ENCODE results near the gene HAUS8. TPM values are rescaled to one million over a fixed set of nuclear protein-coding genes. Genes with fewer than 3 reads are reported as not detected.

Gene HAUS8
- total RNA-seq, 4 donors from 2014 or later, result 4.4 to 13.8 (median 10.3) TPM

DNA sequence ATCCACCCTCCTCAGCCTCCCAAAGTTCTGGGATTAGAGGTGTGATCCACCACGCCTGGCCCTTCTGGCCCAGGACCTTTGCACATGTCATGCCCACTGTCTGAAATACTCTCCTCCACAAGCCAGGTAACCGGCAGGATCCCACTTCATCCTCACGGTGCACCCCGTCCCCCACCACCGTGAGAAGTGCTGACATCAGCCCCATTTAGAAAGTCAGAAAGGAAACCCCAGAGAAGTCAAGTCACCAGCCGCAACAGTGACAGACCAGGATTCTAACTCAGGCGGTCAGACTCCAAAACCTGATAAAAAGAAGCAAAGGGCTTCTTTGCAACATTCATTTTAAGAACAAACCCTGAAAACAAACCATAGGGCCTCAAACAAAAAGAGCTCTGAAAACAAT is 52.5 kb downstream of the HAUS8 start:
- H3K27ac ChIP-seq, result no peak overlapping the region
- DNase-seq, result no peak
- in situ Hi-C loops (cut with MboI; ENCODE audit: low pct_ligation_motif_present in 1 of 4, low pct_unique_long_range_greater_than_20kb in 1 of 4, low sequenced_read_pairs in 3 of 4), result no loop called here

GRCh38 chr19:17021793-17022590 is 53.3 kb downstream of the HAUS8 start:
- Histone ChIP-seq H3K9me3 (peaks cover 0 to 4% of the 10 kb centered on the region in 2 donors), H3K4me3 (no peak overlapping the region), H3K27me3 (peaks cover 41% of the 10 kb centered on the region), H3K36me3 (no peaks in the 10 kb centered on the region), H3K27ac (no peak overlapping the region), H3K4me1 (peaks cover 0 to 11% (median 8%) of the 10 kb centered on the region in 4 donors)
- 88% methylated on average over 12 of the region's 12 CpGs; no CpG with 5 or more reads in 1 of the 2 donors for WGBS, 2 donors (ENCODE audit: low coverage in 1 of 2)
- in situ Hi-C loops (cut with MboI; ENCODE audit: low pct_ligation_motif_present in 1 of 4, low pct_unique_long_range_greater_than_20kb in 1 of 4, low sequenced_read_pairs in 3 of 4) (no loop called here), intact Hi-C loops (cut with DNase I; ENCODE audit: low total_unique reads) (no loop called here)
- TF ChIP-seq POLR2AphosphoS5 (IDR thresholded peaks at IDR 0.05), result no peak
- TF ChIP-seq CTCF (IDR thresholded peaks at IDR 0.05), result no peak
- no peak for TF ChIP-seq EP300 (IDR thresholded peaks at IDR 0.05; ENCODE audit: low read depth)
- no peak for DNase-seq

More for the DNA sequence above, 52.5 kb downstream of the HAUS8 start:
- H3K4me3 ChIP-seq, result no peak overlapping the region
- H3K4me1 ChIP-seq, result peaks cover 0 to 14% (median 8%) of the 10 kb centered on the region in 4 donors
- no peak for TF ChIP-seq CTCF (IDR thresholded peaks at IDR 0.05)
- TF ChIP-seq POLR2A (IDR thresholded peaks at IDR 0.05), result no peak
- intact Hi-C loops (cut with DNase I; ENCODE audit: low total_unique reads), result no loop called here
- H3K9me3 ChIP-seq, result peaks cover 0 to 4% of the 10 kb centered on the region in 2 donors
- no peaks in the 10 kb centered on the region for H3K36me3 ChIP-seq
- H3K27me3 ChIP-seq, result peaks cover 49% of the 10 kb centered on the region
- WGBS, 2 donors (ENCODE audit: low coverage in 1 of 2), result 82% methylated on average over 7 of the region's 7 CpGs; no CpG with 5 or more reads in 1 of the 2 donors

GRCh38 chr19:17021328-17021727 is 53.9 kb downstream of the HAUS8 start:
- no peaks in the 10 kb centered on the region for H3K36me3 ChIP-seq
- H3K27ac ChIP-seq, result no peak overlapping the region
- in situ Hi-C loops (cut with MboI; ENCODE audit: low pct_ligation_motif_present in 1 of 4, low pct_unique_long_range_greater_than_20kb in 1 of 4, low sequenced_read_pairs in 3 of 4) (no loop called here), intact Hi-C loops (cut with DNase I; ENCODE audit: low total_unique reads) (no loop called here)
- H3K27me3 ChIP-seq, result peaks cover 35% of the 10 kb centered on the region
- no peak for DNase-seq
- peaks cover 0 to 8% (median 7%) of the 10 kb centered on the region in 4 donors for H3K4me1 ChIP-seq
- H3K9me3 ChIP-seq, result peaks cover 0 to 4% of the 10 kb centered on the region in 2 donors
- no peak for TF ChIP-seq POLR2A (IDR thresholded peaks at IDR 0.05)
- TF ChIP-seq CTCF (IDR thresholded peaks at IDR 0.05), result no peak
- TF ChIP-seq POLR2AphosphoS5 (IDR thresholded peaks at IDR 0.05), result no peak
- TF ChIP-seq EP300 (IDR thresholded peaks at IDR 0.05; ENCODE audit: low read depth), result no peak
- no peak overlapping the region for H3K4me3 ChIP-seq
- 90% methylated on average over 1 of the region's 1 CpG; no CpG with 5 or more reads in 1 of the 2 donors for WGBS, 2 donors (ENCODE audit: low coverage in 1 of 2)

DNA sequence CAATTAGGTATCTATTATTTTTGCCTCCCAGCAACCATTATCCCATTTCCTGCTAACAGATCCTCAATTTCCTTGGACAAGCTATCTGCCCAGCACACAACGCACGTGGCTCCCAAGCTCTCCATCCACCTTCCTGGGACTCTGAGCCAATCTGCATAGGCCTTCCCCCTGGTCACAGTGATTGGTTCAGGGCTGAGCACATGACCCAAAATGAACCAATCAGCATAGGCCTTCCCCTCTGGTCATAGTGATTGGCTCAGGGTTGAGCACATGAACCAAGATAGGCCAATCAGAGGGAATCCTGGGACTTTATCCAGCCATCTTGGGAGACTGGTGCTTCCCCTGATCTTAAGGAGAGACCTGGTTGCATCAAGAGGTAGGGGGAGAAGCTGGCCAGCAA is 54.4 kb downstream of the HAUS8 start:
- no peaks in the 10 kb centered on the region for H3K36me3 ChIP-seq
- H3K27ac ChIP-seq, result no peak overlapping the region
- H3K4me3 ChIP-seq, result no peak overlapping the region
- H3K27me3 ChIP-seq, result peaks cover 30% of the 10 kb centered on the region
- in situ Hi-C loops (cut with MboI; ENCODE audit: low pct_ligation_motif_present in 1 of 4, low pct_unique_long_range_greater_than_20kb in 1 of 4, low sequenced_read_pairs in 3 of 4) (no loop called here), intact Hi-C loops (cut with DNase I; ENCODE audit: low total_unique reads) (no loop called here)
- whole genome bisulfite sequencing, 2 donors (ENCODE audit: low coverage in 1 of 2), result 60 to 93% methylated on average over 2 of the region's 2 CpGs
- H3K9me3 ChIP-seq, result peaks cover 0 to 4% of the 10 kb centered on the region in 2 donors
- no peak for DNase-seq
- TF ChIP-seq POLR2AphosphoS5 (IDR thresholded peaks at IDR 0.05), result no peak
- no peak for TF ChIP-seq POLR2A (IDR thresholded peaks at IDR 0.05)
- no peak for TF ChIP-seq EP300 (IDR thresholded peaks at IDR 0.05; ENCODE audit: low read depth)
- no peak for TF ChIP-seq CTCF (IDR thresholded peaks at IDR 0.05)
- peaks cover 0 to 3% (median 2%) of the 10 kb centered on the region in 4 donors for H3K4me1 ChIP-seq
